BJ (cell line): ENCODE results near the gene PTGES. TPM values are rescaled to one million over a fixed set of nuclear protein-coding genes. Genes with fewer than 3 reads are reported as not detected.

ENCODE experiments used
- CTCF ChIA-PET: fragments of 350-600 bp; formaldehyde crosslinking; extraction: SDS; loops from one replicate; lab custom pipeline; 2021; ENCODE audit warnings: antibody characterized with exemption, inconsistent platforms; lab: Yijun Ruan, JAX
- POLR2A ChIA-PET: fragments of 300-600 bp; sonication (Branson Sonifier 250); formaldehyde crosslinking; extraction: SDS; loops from one replicate; lab custom pipeline; 2021; ENCODE audit warnings: antibody characterized with exemption; lab: Charles Lee
- DNase-seq: peaks from one replicate; pipeline ENCODE4 v3.0.0-alpha.2; 2011; ENCODE audit warnings: low read depth
- H3K27me3 ChIP-seq: 2 replicates; pipeline ENCODE4 v1.6.0; 2011; ENCODE audit warnings: low read length; ENCODE audit not compliant: control insufficient read depth, insufficient read depth
- H3K36me3 ChIP-seq: 2 replicates; pipeline ENCODE4 v1.5.1; 2011; ENCODE audit warnings: low read length; ENCODE audit not compliant: control insufficient read depth, insufficient read depth
- H3K4me3 ChIP-seq: 2 replicates; pipeline ENCODE4 v1.5.1; 2011; ENCODE audit warnings: low read depth, mild to moderate bottlenecking, control low read depth, low read length
- polyA plus RNA-seq: library from polyadenylated mRNA; depleted of rRNA; stranded (reverse); fragments of >200 nt; gene quantifications from 2 replicates; pipeline ENCODE4 v1.2.3, GENCODE V29; 2011
- TF ChIP-seq, protein P1 (sequence below): IDR thresholded peaks from 2 replicates; pipeline ENCODE4 v1.5.1; 2011; ENCODE audit warnings: low read depth, mild to moderate bottlenecking, control low read depth, inconsistent platforms, low read length, moderate library complexity; ENCODE audit not compliant: insufficient read depth

PTGES gene
- polyA plus RNA-seq, 1 experiment = 16.4 TPM

DNA sequence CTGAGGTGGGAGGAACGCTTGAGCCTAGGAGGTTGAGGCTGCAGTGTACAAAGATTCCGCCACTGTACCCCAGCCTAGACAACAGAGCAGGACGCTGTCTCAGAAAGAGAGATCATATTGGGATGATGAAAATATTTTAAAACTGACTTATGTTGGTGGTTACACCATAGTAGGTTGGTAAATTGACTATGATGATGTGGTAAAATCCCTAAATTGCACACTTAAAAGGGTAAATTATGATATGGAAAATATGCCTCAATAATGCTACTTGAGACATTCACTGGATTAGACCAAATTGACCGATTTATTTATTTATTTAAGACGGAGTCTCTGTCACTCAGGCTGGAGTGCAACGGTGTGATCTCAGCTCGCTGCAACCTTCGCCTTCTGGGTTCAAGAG is 28.3 kb upstream of the PTGES start:
- Histone ChIP-seq H3K36me3 (no peaks in the 10 kb centered on the region), H3K4me3 (no peak overlapping the region), H3K27me3 (no peaks in the 10 kb centered on the region)
- ChIA-PET CTCF (interaction anchor here (1.0 to 9.4 kb wide), 10 partner anchors 9 to 642 kb away, joined by 3 to 172 read pairs (median 6); partner anchors contain the start of gene ASB6), POLR2A (no interaction called here)
- DNase-seq = no peak
- TF ChIP-seq, protein P1, sequence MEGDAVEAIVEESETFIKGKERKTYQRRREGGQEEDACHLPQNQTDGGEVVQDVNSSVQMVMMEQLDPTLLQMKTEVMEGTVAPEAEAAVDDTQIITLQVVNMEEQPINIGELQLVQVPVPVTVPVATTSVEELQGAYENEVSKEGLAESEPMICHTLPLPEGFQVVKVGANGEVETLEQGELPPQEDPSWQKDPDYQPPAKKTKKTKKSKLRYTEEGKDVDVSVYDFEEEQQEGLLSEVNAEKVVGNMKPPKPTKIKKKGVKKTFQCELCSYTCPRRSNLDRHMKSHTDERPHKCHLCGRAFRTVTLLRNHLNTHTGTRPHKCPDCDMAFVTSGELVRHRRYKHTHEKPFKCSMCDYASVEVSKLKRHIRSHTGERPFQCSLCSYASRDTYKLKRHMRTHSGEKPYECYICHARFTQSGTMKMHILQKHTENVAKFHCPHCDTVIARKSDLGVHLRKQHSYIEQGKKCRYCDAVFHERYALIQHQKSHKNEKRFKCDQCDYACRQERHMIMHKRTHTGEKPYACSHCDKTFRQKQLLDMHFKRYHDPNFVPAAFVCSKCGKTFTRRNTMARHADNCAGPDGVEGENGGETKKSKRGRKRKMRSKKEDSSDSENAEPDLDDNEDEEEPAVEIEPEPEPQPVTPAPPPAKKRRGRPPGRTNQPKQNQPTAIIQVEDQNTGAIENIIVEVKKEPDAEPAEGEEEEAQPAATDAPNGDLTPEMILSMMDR = no peak

DNA sequence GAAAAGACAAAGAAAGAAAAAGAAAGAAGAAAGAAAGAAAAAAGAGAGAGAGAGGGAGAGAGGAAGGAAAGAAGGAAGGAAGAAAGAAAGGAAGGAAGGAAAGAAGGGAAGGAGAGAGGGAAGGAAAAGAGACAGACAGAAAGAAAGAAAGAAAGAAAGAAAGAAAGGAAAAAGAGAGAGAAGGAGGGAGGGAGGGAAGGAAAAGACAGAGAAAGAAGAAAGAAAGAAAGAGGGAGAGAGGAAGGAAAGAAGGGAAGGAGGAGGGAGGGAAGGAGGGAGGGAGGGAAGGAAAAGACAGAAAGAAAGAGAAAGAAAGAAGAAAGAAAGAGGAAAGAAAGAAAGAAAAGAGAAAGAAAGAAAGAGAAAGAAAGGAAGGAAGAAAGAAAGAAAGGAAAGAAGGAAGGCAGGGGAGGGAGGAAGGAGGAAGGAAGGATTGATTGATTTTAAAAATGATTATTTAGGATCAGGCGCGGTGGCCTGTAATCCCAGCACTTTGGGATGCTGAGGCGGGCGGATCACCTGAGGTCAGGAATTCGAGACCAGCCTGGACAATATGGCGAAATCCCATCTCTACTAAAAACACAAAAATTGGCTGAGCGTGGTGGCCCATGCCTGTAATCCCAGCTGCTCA is 26.8 kb upstream of the PTGES start:
- no peak for DNase-seq
- ChIA-PET POLR2A (no interaction called here), CTCF (interaction anchor here (0.7 to 9.4 kb wide), 4 partner anchors 11 to 59 kb away, joined by 3 to 172 read pairs (median 26); no protein-coding TSS in a partner anchor)
- Histone ChIP-seq H3K27me3 (no peaks in the 10 kb centered on the region), H3K36me3 (no peaks in the 10 kb centered on the region), H3K4me3 (no peak overlapping the region)
- TF ChIP-seq, protein P1 = no peak

DNA sequence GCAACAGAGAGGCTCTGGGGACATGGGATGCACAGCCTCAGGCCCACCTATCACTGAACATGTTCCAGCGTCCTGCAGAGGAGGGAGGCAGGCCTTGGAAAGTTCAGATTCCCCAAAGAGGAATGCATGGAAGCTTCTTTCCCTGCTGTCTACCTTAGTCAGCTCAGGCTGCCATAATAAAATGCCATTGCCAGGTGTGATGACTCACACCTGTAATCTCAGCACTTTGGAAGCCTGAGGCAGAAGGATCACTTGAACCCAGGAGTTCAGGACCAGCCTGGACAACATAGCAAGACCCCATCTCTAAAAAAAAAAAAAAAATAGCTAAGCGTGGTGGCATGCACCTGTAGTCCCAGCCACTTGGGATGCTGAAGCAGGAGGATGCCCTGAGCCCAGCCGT is 25.6 kb upstream of the PTGES start:
- ChIA-PET CTCF (interaction anchor here (1.1 to 3.4 kb wide), 6 partner anchors 13 to 647 kb away, joined by 3 to 39 read pairs (median 9); partner anchors contain the start of gene ASB6), POLR2A (no interaction called here)
- no peak for DNase-seq
- Histone ChIP-seq H3K27me3 (no peaks in the 10 kb centered on the region), H3K36me3 (no peaks in the 10 kb centered on the region), H3K4me3 (no peak overlapping the region)
- TF ChIP-seq, protein P1 = no peak

DNA sequence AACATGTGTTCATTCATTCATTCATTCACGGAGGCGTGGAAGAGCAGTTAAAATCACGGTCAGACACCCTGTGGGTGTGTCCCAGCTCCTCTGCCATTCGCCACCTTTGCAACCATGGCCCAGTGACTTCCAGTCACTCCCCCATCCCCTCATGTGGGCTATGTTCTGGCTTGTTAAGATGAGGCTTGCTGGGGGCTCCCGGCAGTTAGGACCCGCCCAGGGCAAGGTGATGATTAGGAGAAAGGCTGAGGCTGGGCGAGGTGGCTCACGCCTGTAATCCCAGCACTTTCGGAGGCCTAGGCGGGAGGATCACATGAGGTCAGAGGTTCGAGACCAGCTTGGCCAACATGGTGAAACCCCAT is 24.9 kb upstream of the PTGES start:
- Histone ChIP-seq H3K36me3 (no peaks in the 10 kb centered on the region), H3K27me3 (no peaks in the 10 kb centered on the region), H3K4me3 (no peak overlapping the region)
- ChIA-PET POLR2A (interaction anchor here (1.0 to 1.2 kb wide), 2 partner anchors 15 to 635 kb away, joined by 3 read pairs; no protein-coding TSS in a partner anchor), CTCF (interaction anchor here (0.9 to 3.4 kb wide), 9 partner anchors 12 to 647 kb away, joined by 3 to 39 read pairs (median 3); partner anchors contain the start of genes ASB6 and PTGES)
- TF ChIP-seq, protein P1 = no peak
- no peak for DNase-seq

DNA sequence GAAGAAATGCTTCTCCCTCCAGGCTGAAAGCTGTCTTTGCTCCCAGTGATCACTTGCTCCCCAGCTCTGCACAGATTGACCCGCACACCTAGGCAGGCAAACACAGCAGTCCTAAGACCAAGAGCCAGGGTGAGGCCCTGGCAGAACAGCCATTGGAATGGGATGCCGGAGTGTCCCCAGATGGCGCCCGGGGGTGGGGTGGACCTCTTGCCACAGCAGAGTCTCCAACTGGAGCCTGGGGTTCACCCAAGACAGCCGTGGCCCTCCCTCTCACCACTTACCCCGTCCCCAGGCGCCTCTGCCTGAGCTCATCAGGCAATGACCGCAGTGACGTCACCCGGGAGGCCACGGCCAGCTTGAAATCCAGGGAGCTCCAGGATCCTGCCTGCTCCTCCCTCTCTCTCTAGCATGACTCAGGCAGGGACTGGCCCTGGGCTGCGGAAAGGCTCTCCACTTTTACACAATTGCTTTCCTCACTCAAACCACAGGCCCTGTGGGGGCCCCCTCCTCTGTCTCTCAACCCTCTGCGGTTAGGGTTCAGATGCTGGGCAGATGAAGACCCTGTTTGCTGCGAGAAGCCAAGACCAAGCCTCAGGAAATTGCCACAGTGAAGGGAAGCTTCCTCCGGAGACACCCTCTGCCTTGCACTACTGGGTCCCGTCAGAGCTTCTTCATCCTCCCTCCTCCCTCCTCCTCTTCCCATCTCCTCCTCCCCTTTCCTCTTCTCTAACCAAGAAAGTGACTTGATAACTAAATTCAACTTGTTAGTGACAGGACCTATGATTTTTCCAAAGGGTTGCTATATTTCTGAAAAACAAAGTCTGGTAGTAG is 24.3 kb upstream of the PTGES start:
- POLR2A ChIA-PET = interaction anchor here (1.0 to 1.2 kb wide), 2 partner anchors 14 to 634 kb away, joined by 3 read pairs; no protein-coding TSS in a partner anchor
- TF ChIP-seq, protein P1 = no peak
- Histone ChIP-seq H3K4me3 (peak overlapping the region; percentile 20), H3K27me3 (no peaks in the 10 kb centered on the region), H3K36me3 (no peaks in the 10 kb centered on the region)
- CTCF ChIA-PET = interaction anchor here (0.5 to 3.4 kb wide), 12 partner anchors 8 to 646 kb away, joined by 3 to 39 read pairs (median 3); partner anchors contain the start of genes ASB6 and PTGES
- DNase-seq = peak; percentile 97
